ENCODE data around the gene SACM1L. TPM values are rescaled to one million over a fixed set of nuclear protein-coding genes. Genes with fewer than 3 reads are reported as not detected.

Gene SACM1L
- total and polyA plus RNA-seq, 2 experiments from 2014 or later, result 32.8 to 37.5 TPM

DNA sequence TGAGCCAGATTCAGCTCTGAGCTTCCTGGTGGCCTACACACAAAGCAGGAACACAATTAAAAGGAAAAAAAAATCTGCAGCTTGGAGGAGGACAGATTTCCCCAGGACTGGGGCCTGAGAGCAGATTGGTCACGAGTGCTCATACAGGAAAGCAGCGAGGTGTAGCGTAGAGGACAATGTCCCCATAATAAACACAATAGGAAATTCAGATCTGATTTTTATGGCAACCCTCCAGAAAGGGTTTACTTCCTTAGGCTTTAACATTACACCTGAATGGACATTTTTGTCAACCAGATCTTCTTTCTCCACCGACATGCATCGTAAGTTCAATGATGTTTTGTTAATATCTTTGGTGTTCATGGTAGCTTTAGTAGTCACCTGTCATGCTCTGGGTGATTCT, 83.9 kb downstream of the SACM1L start:
- Histone ChIP-seq H3K4me1 (ENCODE audit: low read depth) (no peaks in the 10 kb centered on the region), H3K27me3 (no peaks in the 10 kb centered on the region), H3K27ac (no peak overlapping the region), H3K4me3 (no peak overlapping the region), H3K9me3 (ENCODE audit: low read depth) (no peaks in the 10 kb centered on the region), H3K36me3 (no peaks in the 10 kb centered on the region)
- no peak for DNase-seq (ENCODE audit: low read depth in 1 of 2, low spot score in 1 of 2)
- TF ChIP-seq, protein P1, sequence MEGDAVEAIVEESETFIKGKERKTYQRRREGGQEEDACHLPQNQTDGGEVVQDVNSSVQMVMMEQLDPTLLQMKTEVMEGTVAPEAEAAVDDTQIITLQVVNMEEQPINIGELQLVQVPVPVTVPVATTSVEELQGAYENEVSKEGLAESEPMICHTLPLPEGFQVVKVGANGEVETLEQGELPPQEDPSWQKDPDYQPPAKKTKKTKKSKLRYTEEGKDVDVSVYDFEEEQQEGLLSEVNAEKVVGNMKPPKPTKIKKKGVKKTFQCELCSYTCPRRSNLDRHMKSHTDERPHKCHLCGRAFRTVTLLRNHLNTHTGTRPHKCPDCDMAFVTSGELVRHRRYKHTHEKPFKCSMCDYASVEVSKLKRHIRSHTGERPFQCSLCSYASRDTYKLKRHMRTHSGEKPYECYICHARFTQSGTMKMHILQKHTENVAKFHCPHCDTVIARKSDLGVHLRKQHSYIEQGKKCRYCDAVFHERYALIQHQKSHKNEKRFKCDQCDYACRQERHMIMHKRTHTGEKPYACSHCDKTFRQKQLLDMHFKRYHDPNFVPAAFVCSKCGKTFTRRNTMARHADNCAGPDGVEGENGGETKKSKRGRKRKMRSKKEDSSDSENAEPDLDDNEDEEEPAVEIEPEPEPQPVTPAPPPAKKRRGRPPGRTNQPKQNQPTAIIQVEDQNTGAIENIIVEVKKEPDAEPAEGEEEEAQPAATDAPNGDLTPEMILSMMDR (IDR thresholded peaks at IDR 0.05; ENCODE audit: low read depth, low read length), result no peak

DNA sequence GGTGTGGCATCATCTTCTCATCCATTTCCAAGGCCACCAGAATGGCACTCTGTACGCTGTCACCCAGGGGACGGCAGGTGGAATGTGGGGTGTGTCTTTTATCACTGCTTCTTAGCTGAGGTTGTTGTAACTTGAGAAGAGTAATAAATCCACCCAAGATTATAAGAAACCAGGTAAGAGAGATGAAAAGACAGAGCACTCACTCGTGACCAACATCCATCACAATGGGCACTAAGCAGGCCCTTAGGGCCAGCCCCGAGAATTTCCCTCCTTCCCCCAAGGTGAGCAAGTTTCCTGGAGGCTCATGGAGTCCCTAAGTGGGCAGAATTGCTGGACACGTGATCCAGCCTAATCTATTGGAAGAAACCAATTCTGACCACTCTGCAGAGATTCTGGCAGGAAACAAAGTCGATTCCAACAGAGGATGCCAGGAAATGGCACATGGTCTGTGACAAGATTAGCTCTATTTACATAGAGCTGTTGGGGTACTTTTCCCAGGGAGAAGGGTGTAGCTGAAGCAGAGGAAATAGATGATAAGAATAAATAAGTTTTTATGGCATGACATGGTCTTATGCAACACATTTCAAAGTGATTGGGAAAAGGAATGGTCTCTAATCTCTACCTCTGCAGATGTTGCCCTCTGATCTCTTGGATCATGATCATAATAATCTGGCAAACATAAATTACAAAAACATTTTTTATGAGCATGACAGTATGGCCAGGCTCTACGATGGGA, 84.7 kb downstream of the SACM1L start:
- no peak for DNase-seq (ENCODE audit: low read depth in 1 of 2, low spot score in 1 of 2)
- TF ChIP-seq, protein P1 (IDR thresholded peaks at IDR 0.05; ENCODE audit: low read depth, low read length), result no peak
- Histone ChIP-seq H3K27ac (no peak overlapping the region), H3K4me3 (no peak overlapping the region), H3K27me3 (no peaks in the 10 kb centered on the region), H3K4me1 (ENCODE audit: low read depth) (no peaks in the 10 kb centered on the region), H3K36me3 (no peaks in the 10 kb centered on the region), H3K9me3 (ENCODE audit: low read depth) (no peaks in the 10 kb centered on the region)

- no peaks in the 10 kb centered on the region for H3K36me3 ChIP-seq
- TF ChIP-seq, protein P1 (IDR thresholded peaks at IDR 0.05; ENCODE audit: low read depth, low read length), result no peak
- no peaks in the 10 kb centered on the region for H3K27me3 ChIP-seq
- DNase-seq (ENCODE audit: low read depth in 1 of 2, low spot score in 1 of 2), result no peak
- H3K4me3 ChIP-seq, result no peak overlapping the region
- H3K4me1 ChIP-seq (ENCODE audit: low read depth), result no peaks in the 10 kb centered on the region
- H3K27ac ChIP-seq, result no peak overlapping the region
- H3K9me3 ChIP-seq (ENCODE audit: low read depth), result no peaks in the 10 kb centered on the region
Measured at GRCh38 chr3:45774581-45775521, 85.7 kb downstream of the SACM1L start.

- Histone ChIP-seq H3K36me3 (no peaks in the 10 kb centered on the region), H3K4me3 (no peak overlapping the region), H3K4me1 (ENCODE audit: low read depth) (no peaks in the 10 kb centered on the region), H3K27me3 (no peaks in the 10 kb centered on the region), H3K9me3 (ENCODE audit: low read depth) (no peaks in the 10 kb centered on the region), H3K27ac (no peak overlapping the region)
- TF ChIP-seq, protein P1 (IDR thresholded peaks at IDR 0.05; ENCODE audit: low read depth, low read length), result no peak
- no peak for DNase-seq (ENCODE audit: low read depth in 1 of 2, low spot score in 1 of 2)
Measured at GRCh38 chr3:45775571-45776300, 86.5 kb downstream of the SACM1L start.

- no peak for DNase-seq (ENCODE audit: low read depth in 1 of 2, low spot score in 1 of 2)
- no peak overlapping the region for H3K4me3 ChIP-seq
- TF ChIP-seq, protein P1 (IDR thresholded peaks at IDR 0.05; ENCODE audit: low read depth, low read length), result no peak
- no peaks in the 10 kb centered on the region for H3K9me3 ChIP-seq (ENCODE audit: low read depth)
- H3K4me1 ChIP-seq (ENCODE audit: low read depth), result no peaks in the 10 kb centered on the region
- H3K36me3 ChIP-seq, result no peaks in the 10 kb centered on the region
- H3K27me3 ChIP-seq, result no peaks in the 10 kb centered on the region
- no peak overlapping the region for H3K27ac ChIP-seq
Measured at GRCh38 chr3:45776301-45776595, 87.1 kb downstream of the SACM1L start.
